Lower lobe of right lung (tissue), 2 donors: ENCODE measurements around the gene KIAA1217. TPM values are rescaled to one million over a fixed set of nuclear protein-coding genes. Genes with fewer than 3 reads are reported as not detected.
A peak's percentile ranks its signal among the peaks of the same experiment; 100 is the strongest.
"Not testable (repeated sequence)": the region's sequence is repeated elsewhere in the genome, so short reads cannot be mapped to it uniquely, and the experiment has no call there.

Experiments
- ATAC-seq, 2 donors: fragments of 200-7000 bp; cut with Tn5 transposase; one replicate each; pipeline ENCODE4 v1.9.1; 2020 to 2022; ENCODE audit warnings: mild to moderate bottlenecking in 2 of 2, moderate library complexity in 2 of 2
- DNase-seq: peaks from one replicate; pipeline ENCODE4 v3.0.0-alpha.2; 2020
- H3K27ac ChIP-seq: fragments of 200-600 bp; one replicate; pipeline ENCODE4 v1.8.0; 2022
- H3K27me3 ChIP-seq: fragments of 200-600 bp; one replicate; pipeline ENCODE4 v1.8.0; 2022; ENCODE audit warnings: low read depth
- H3K36me3 ChIP-seq: fragments of 200-600 bp; one replicate; pipeline ENCODE4 v1.8.0; 2022; ENCODE audit warnings: mild to moderate bottlenecking
- H3K4me1 ChIP-seq: fragments of 200-600 bp; one replicate; pipeline ENCODE4 v1.8.0; 2022
- H3K4me3 ChIP-seq: fragments of 200-600 bp; one replicate; pipeline ENCODE4 v1.8.0; 2022; ENCODE audit warnings: mild to moderate bottlenecking
- H3K9me3 ChIP-seq: fragments of 200-600 bp; one replicate; pipeline ENCODE4 v1.8.0; 2022
- CTCF ChIP-seq: fragments of 200-600 bp; IDR thresholded peaks from one replicate; pipeline ENCODE4 v1.8.0; 2022; ENCODE audit warnings: antibody characterized with exemption, mild to moderate bottlenecking
- intact Hi-C: fragments of 100-400 bp; cut with DNase I; formaldehyde crosslinking; loops from one replicate; pipeline ENCODE4 v1.11.0; 2022
- total RNA-seq: library from RNA; stranded (reverse); fragmentation: NEBNext Ultra II Directional; extraction: Animal tissue kit (Norgen Biotek cat#: 25700); gene quantifications from one replicate; pipeline ENCODE4 v1.2.1, GENCODE V29; 2021
- donor health status: DM: no; HTN: yes; CAD: no; lungs with severe emphysema.

The KIAA1217 gene
- total RNA-seq, 1 donor from 2014 or later = 37.2 TPM

GRCh38 chr10:24481241-24481640 is 272.3 kb downstream of the KIAA1217 start:
- peaks cover 7% of the 10 kb centered on the region for H3K4me1 ChIP-seq
- no peak overlapping the region for H3K27ac ChIP-seq
- DNase-seq (no peak), ATAC-seq (no peak)
- H3K9me3 ChIP-seq = no peaks in the 10 kb centered on the region
- no peaks in the 10 kb centered on the region for H3K36me3 ChIP-seq
- TF ChIP-seq CTCF = no peak
- no peak overlapping the region for H3K4me3 ChIP-seq
- intact Hi-C loops = no loop called here
- no peaks in the 10 kb centered on the region for H3K27me3 ChIP-seq

GRCh38 chr10:24482713-24483112 is 273.8 kb downstream of the KIAA1217 start:
- ATAC-seq, H3K27ac ChIP-seq, DNase-seq, H3K4me3 ChIP-seq, H3K27me3 ChIP-seq, intact Hi-C loops, H3K36me3 ChIP-seq, H3K4me1 ChIP-seq, H3K9me3 ChIP-seq: not testable (repeated sequence)

GRCh38 chr10:24483701-24484100 is 274.8 kb downstream of the KIAA1217 start:
- Histone ChIP-seq H3K27me3 (no peaks in the 10 kb centered on the region), H3K4me1 (peaks cover 7% of the 10 kb centered on the region), H3K27ac (peak overlapping the region; percentile 31), H3K36me3 (peaks cover 7% of the 10 kb centered on the region), H3K9me3 (no peaks in the 10 kb centered on the region), H3K4me3 (no peak overlapping the region)
- peak; percentile 75 for DNase-seq
- TF ChIP-seq CTCF = no peak
- intact Hi-C loops = no loop called here
- peak; percentile 92 to 96 for ATAC-seq

GRCh38 chr10:24484771-24485170 is 275.8 kb downstream of the KIAA1217 start:
- Histone ChIP-seq H3K4me3 (no peak overlapping the region), H3K9me3 (no peaks in the 10 kb centered on the region), H3K4me1 (peaks cover 7% of the 10 kb centered on the region), H3K36me3 (peaks cover 7% of the 10 kb centered on the region), H3K27ac (no peak overlapping the region), H3K27me3 (no peaks in the 10 kb centered on the region)
- TF ChIP-seq CTCF = no peak
- ATAC-seq (no peak), DNase-seq (no peak)
- intact Hi-C loops = no loop called here

- H3K4me3 ChIP-seq = no peak overlapping the region
- H3K4me1 ChIP-seq = peaks cover 7% of the 10 kb centered on the region
- DNase-seq (no peak), ATAC-seq (no peak)
- no peak overlapping the region for H3K27ac ChIP-seq
- peaks cover 7% of the 10 kb centered on the region for H3K36me3 ChIP-seq
- no peak for TF ChIP-seq CTCF
- no peaks in the 10 kb centered on the region for H3K27me3 ChIP-seq
- intact Hi-C loops = no loop called here
- no peaks in the 10 kb centered on the region for H3K9me3 ChIP-seq
Observed at GRCh38 chr10:24485304-24485703, 276.4 kb downstream of the KIAA1217 start.

- peaks cover 3% of the 10 kb centered on the region for H3K4me1 ChIP-seq
- intact Hi-C loops = no loop called here
- ATAC-seq = peak in 1 of 2 donors; percentile 36
- H3K27ac ChIP-seq = no peak overlapping the region
- no peak for TF ChIP-seq CTCF
- no peak for DNase-seq
- no peaks in the 10 kb centered on the region for H3K9me3 ChIP-seq
- H3K27me3 ChIP-seq = no peaks in the 10 kb centered on the region
- no peak overlapping the region for H3K4me3 ChIP-seq
- peaks cover 7% of the 10 kb centered on the region for H3K36me3 ChIP-seq
Observed at GRCh38 chr10:24488631-24489030, 279.7 kb downstream of the KIAA1217 start.
